ENCODE results near the gene ADCK1. TPM values are rescaled to one million over a fixed set of nuclear protein-coding genes. Genes with fewer than 3 reads are reported as not detected.

Gene ADCK1
- total and polyA plus RNA-seq, 9 of the 15 experiments (the other 6 are each of a cell fraction or from before 2014, with no cell fraction given), result 2.8 to 8.9 (median 4.3) TPM

- Histone ChIP-seq H3K9me3 (replicated peaks; ENCODE audit: control insufficient read depth, insufficient read depth, low read depth, low read length) (no peaks in the 10 kb centered on the region), H3K9me1 (ENCODE audit: control insufficient read depth, insufficient read depth, low read length) (no peaks in the 10 kb centered on the region), H3K79me2 (ENCODE audit: control insufficient read depth, insufficient read depth, low read length) (no peaks in the 10 kb centered on the region), H2AFZ (ENCODE audit: low read depth, low read length) (no peak overlapping the region), H3K4me1 (replicated peaks in 1 of 2; ENCODE audit: control insufficient read depth in 2 of 2, insufficient read depth in 2 of 2, low read length in 2 of 2) (peaks cover 19 to 36% of the 10 kb centered on the region in 2 experiments; a peak in 3 of 5 replicates), H3K4me3 (no peak overlapping the region), H3K4me2 (ENCODE audit: insufficient read depth, low read length) (no peak overlapping the region), H3K27me3 (ENCODE audit: control insufficient read depth in 2 of 2, insufficient read depth in 2 of 2, low read length in 2 of 2) (no peaks in the 10 kb centered on the region), H3K27ac (ENCODE audit: extremely low read depth, low read depth, low read length) (no peak overlapping the region), H3K9ac (ENCODE audit: insufficient read depth in 1 of 2, low read depth in 2 of 2, low read length in 2 of 2) (no peak overlapping the region), H3K36me3 (ENCODE audit: control insufficient read depth, insufficient read depth, low read length) (peaks cover 6% of the 10 kb centered on the region; the same call in 1 of the 3 replicates), H4K20me1 (replicated peaks; ENCODE audit: control insufficient read depth, insufficient read depth, low read length) (no peaks in the 10 kb centered on the region)
- DNase-seq (ENCODE audit: extremely low read depth in 1 of 4, low spot score in 3 of 4) (no peak), FAIRE-seq (no peak), ATAC-seq (peak; percentile 49; the same call in 2 of the 3 replicates)
- BruUV-seq (replicated peaks), result no TSS peak
- TF ChIP-seq YY1 (IDR thresholded peaks at IDR 0.05; ENCODE audit: borderline replicate concordance in 1 of 3, control insufficient read depth in 1 of 3, extremely low read depth in 1 of 3, insufficient read depth in 3 of 3, insufficient read length in 1 of 3, insufficient replicate concordance in 2 of 3, low read depth in 1 of 3, low read length in 2 of 3) (peak in 1 of 3 experiments; percentile 55), JUND (IDR thresholded peaks at IDR 0.05; ENCODE audit: borderline replicate concordance, low read depth, low read length) (no peak), JUND (tag; IDR thresholded peaks at IDR 0.05; ENCODE audit: borderline replicate concordance, low read depth, low read length) (no peak), RBM15 (IDR thresholded peaks at IDR 0.05; ENCODE audit: insufficient read depth, low read length) (no peak), PPARD (CRISPR knock-in tag; IDR thresholded peaks at IDR 0.05) (no peak), ETV6 (IDR thresholded peaks at IDR 0.05; ENCODE audit: borderline replicate concordance in 1 of 2, low read depth in 2 of 2, low read length in 1 of 2) (no peak), ETV6 (CRISPR knock-in tag; IDR thresholded peaks at IDR 0.05; ENCODE audit: borderline replicate concordance) (no peak), MCM3 (IDR thresholded peaks at IDR 0.05) (no peak), ZBTB7A (IDR thresholded peaks at IDR 0.05; ENCODE audit: borderline replicate concordance, control insufficient read depth, low read depth, low read length) (no peak), GTF3C2 (IDR thresholded peaks at IDR 0.05; ENCODE audit: borderline replicate concordance, extremely low read depth, insufficient read length) (no peak), RBFOX2 (IDR thresholded peaks at IDR 0.05; ENCODE audit: low read depth, low read length) (no peak), EGR1 (conservative IDR thresholded peaks at IDR 0.05) (peak; percentile 59), ZNF277 (CRISPR knock-in tag; IDR thresholded peaks at IDR 0.05; ENCODE audit: borderline replicate concordance) (peak; percentile 21; the same call in 1 of the 2 replicates), ZNF175 (CRISPR knock-in tag; IDR thresholded peaks at IDR 0.05; ENCODE audit: low read depth) (no peak), ZNF23 (CRISPR knock-in tag; IDR thresholded peaks at IDR 0.05) (no peak)
- intact Hi-C loops (cut with micrococcal nuclease) (no loop called here), in situ Hi-C loops (cut with MboI) (no loop called here)
- 45% methylated on average over 4 of the region's 7 CpGs for WGBS (ENCODE audit: insufficient coverage, low coverage, missing lambda C conversion rate)
- ChIA-PET POLR2A (interaction anchor here (0.5 kb wide), 1 partner anchor 10 kb away, joined by 3 read pairs; no protein-coding TSS in a partner anchor), CTCF (ENCODE audit: low intra/inter-chr PET ratio) (no interaction called here)
Measured at GRCh38 chr14:77883131-77883846, 83.4 kb downstream of the ADCK1 start.

All from K562 (cell line).